Adrenal gland (tissue), 5 donors: ENCODE data around the gene HAPLN3.

Experiments
- POLR2A ChIP-seq, 2 donors: fragments of 450-650 bp; IDR thresholded peaks; one replicate each; pipeline ENCODE4 v1.6.1; 2017; ENCODE audit warnings: antibody characterized with exemption in 2 of 2, mild to moderate bottlenecking in 2 of 2, moderate library complexity in 1 of 2
- TF ChIP-seq, protein P1 (sequence below), 6 experiments: fragments of 450-650 bp in 4 of 6; fragments of 200-600 bp in 2 of 6; sonication (generic) in 1 of 6; IDR thresholded peaks; 1 replicate in 5 of 6; 2 replicates in 1 of 6; pipeline versions ENCODE4 v1.5.1 to v1.8.0; 2016 to 2021; ENCODE audit warnings: antibody characterized with exemption in 6 of 6, mild to moderate bottlenecking in 2 of 6, moderate library complexity in 1 of 6
- donor health status: DM: no; HTN: no; CAD: no.

DNA sequence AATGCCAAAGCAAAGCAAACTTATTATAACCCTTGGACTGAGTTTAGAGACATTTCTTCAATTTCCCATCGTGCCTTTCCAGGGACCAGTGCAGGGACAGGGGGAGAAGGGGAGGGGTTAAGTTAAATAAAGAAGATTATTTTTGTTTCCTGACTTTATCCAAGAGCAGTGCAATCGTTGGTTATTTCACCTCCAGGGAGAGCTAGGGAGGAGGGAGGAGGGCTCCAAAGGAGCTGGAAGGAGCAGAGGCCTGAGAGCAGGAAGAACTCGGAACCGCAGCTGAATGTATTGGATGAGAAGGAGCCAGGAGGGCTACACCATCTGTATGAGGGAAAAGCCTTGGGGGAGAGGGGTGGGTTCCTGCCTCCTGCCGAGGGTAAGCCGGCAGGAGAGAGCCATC is 20.7 kb downstream of the HAPLN3 start:
- TF ChIP-seq, protein P1, sequence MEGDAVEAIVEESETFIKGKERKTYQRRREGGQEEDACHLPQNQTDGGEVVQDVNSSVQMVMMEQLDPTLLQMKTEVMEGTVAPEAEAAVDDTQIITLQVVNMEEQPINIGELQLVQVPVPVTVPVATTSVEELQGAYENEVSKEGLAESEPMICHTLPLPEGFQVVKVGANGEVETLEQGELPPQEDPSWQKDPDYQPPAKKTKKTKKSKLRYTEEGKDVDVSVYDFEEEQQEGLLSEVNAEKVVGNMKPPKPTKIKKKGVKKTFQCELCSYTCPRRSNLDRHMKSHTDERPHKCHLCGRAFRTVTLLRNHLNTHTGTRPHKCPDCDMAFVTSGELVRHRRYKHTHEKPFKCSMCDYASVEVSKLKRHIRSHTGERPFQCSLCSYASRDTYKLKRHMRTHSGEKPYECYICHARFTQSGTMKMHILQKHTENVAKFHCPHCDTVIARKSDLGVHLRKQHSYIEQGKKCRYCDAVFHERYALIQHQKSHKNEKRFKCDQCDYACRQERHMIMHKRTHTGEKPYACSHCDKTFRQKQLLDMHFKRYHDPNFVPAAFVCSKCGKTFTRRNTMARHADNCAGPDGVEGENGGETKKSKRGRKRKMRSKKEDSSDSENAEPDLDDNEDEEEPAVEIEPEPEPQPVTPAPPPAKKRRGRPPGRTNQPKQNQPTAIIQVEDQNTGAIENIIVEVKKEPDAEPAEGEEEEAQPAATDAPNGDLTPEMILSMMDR (IDR thresholded peaks at IDR 0.05), result no peak
- TF ChIP-seq POLR2A (IDR thresholded peaks at IDR 0.05), result no peak
